Mesenchymal stem cell (in vitro differentiated cells and primary cell): ENCODE results near the gene SOD2.
"Not testable (repeated sequence)": the region's sequence is repeated elsewhere in the genome, so short reads cannot be mapped to it uniquely, and the experiment has no call there.

ENCODE experiments used
- DNase-seq: peaks from one replicate; pipeline ENCODE4 v3.0.0-alpha.2; 2013
- H2AFZ ChIP-seq: one replicate; pipeline ENCODE4 v1.6.1; 2013; ENCODE audit warnings: low read depth, mild to moderate bottlenecking, control low read depth, inconsistent platforms, low read length, moderate library complexity
- H2AK5ac ChIP-seq: 2 replicates; pipeline ENCODE4 v1.6.1; 2013; ENCODE audit warnings: low read length, moderate library complexity, mild to moderate bottlenecking, inconsistent platforms; ENCODE audit not compliant: severe bottlenecking
- H2BK120ac ChIP-seq: one replicate; pipeline ENCODE4 v1.6.1; 2013; ENCODE audit warnings: low read depth, mild to moderate bottlenecking, inconsistent platforms, low read length, moderate library complexity
- H2BK12ac ChIP-seq, 2 experiments: one replicate each; pipeline ENCODE4 v1.6.1; 2013; ENCODE audit warnings: inconsistent platforms in 2 of 2, low read length in 2 of 2, mild to moderate bottlenecking in 2 of 2, moderate library complexity in 2 of 2, control low read depth in 1 of 2
- H2BK15ac ChIP-seq: one replicate; pipeline ENCODE4 v1.6.1; 2013; ENCODE audit warnings: mild to moderate bottlenecking, low read depth, inconsistent platforms; ENCODE audit not compliant: poor library complexity, severe bottlenecking
- H2BK5ac ChIP-seq: 2 replicates; pipeline ENCODE4 v1.6.1; 2013; ENCODE audit warnings: low read depth, mild to moderate bottlenecking, low read length, control low read depth, inconsistent platforms; ENCODE audit not compliant: poor library complexity, severe bottlenecking
- H3K14ac ChIP-seq, 2 experiments: one replicate each; pipeline ENCODE4 v1.6.1; 2013; ENCODE audit warnings: inconsistent platforms in 2 of 2, low read length in 2 of 2, control low read depth in 1 of 2, mild to moderate bottlenecking in 1 of 2, moderate library complexity in 1 of 2
- H3K18ac ChIP-seq, 2 experiments: one replicate each; pipeline ENCODE4 v1.6.1; 2013; ENCODE audit warnings: inconsistent platforms in 2 of 2, low read length in 2 of 2, control low read depth in 1 of 2, low read depth in 1 of 2, mild to moderate bottlenecking in 1 of 2
- H3K23ac ChIP-seq, 2 experiments: one replicate each; pipeline ENCODE4 v1.6.1; 2013; ENCODE audit warnings: inconsistent platforms in 2 of 2, low read length in 2 of 2, mild to moderate bottlenecking in 2 of 2, moderate library complexity in 2 of 2, control low read depth in 1 of 2
- H3K27ac ChIP-seq: 2 replicates; pipeline ENCODE4 v1.5.1; 2013; ENCODE audit warnings: mild to moderate bottlenecking, moderate library complexity, low read length, control low read depth, inconsistent platforms; ENCODE audit not compliant: poor library complexity, severe bottlenecking
- H3K27me3 ChIP-seq, 2 experiments: 2 replicates each; pipeline versions ENCODE4 v1.6.1 to v1.7.0; 2013; ENCODE audit warnings: low read length in 2 of 2, mild to moderate bottlenecking in 2 of 2, moderate library complexity in 2 of 2, control low read depth in 1 of 2, inconsistent platforms in 1 of 2; ENCODE audit not compliant: control insufficient read depth in 1 of 2, insufficient read depth in 1 of 2
- H3K36me3 ChIP-seq, 2 experiments: 2 replicates each; pipeline versions ENCODE4 v1.6.1 to v1.7.0; 2013; ENCODE audit warnings: low read length in 2 of 2, control low read depth in 1 of 2, inconsistent platforms in 1 of 2, low read depth in 1 of 2, mild to moderate bottlenecking in 1 of 2; ENCODE audit not compliant: insufficient read depth in 2 of 2, control insufficient read depth in 1 of 2
- H3K4ac ChIP-seq, 2 experiments: one replicate each; pipeline ENCODE4 v1.6.1; 2013; ENCODE audit warnings: inconsistent platforms in 2 of 2, low read length in 2 of 2, mild to moderate bottlenecking in 2 of 2, moderate library complexity in 2 of 2, control low read depth in 1 of 2, low read depth in 1 of 2
- H3K4me1 ChIP-seq: 2 replicates; pipeline ENCODE4 v1.6.1; 2013; ENCODE audit warnings: low read depth, low read length, control low read depth; ENCODE audit not compliant: control insufficient read depth, insufficient read depth
- H3K4me2 ChIP-seq: 2 replicates; pipeline ENCODE4 v1.6.1; 2013; ENCODE audit warnings: low read length, mild to moderate bottlenecking, inconsistent platforms; ENCODE audit not compliant: poor library complexity, severe bottlenecking
- H3K4me3 ChIP-seq, 2 experiments: 2 replicates each; pipeline versions ENCODE4 v1.5.1 to v1.7.0; 2013; ENCODE audit warnings: low read length in 2 of 2, mild to moderate bottlenecking in 2 of 2, control low read depth in 1 of 2, low read depth in 1 of 2; ENCODE audit not compliant: insufficient read depth in 1 of 2
- H3K79me1 ChIP-seq: replicated peaks from 2 replicates; pipeline ENCODE4 v1.6.1; 2013; ENCODE audit warnings: mild to moderate bottlenecking, control low read depth, low read length, inconsistent platforms; ENCODE audit not compliant: poor library complexity, severe bottlenecking
- H3K9ac ChIP-seq: 2 replicates; pipeline ENCODE4 v1.7.0; 2013; ENCODE audit warnings: mild to moderate bottlenecking, low read length, moderate library complexity
- H3K9me3 ChIP-seq: 2 replicates; pipeline ENCODE4 v1.7.0; 2013; ENCODE audit warnings: mild to moderate bottlenecking, low read length; ENCODE audit not compliant: control insufficient read depth
- H4K8ac ChIP-seq: one replicate; pipeline ENCODE4 v1.6.1; 2013; ENCODE audit warnings: inconsistent platforms, mild to moderate bottlenecking, low read length, moderate library complexity
- H4K91ac ChIP-seq: one replicate; pipeline ENCODE4 v1.6.1; 2013; ENCODE audit warnings: mild to moderate bottlenecking, low read length, inconsistent platforms
- WGBS: methylation state at CpG from one replicate; pipeline ENCODE4 v1.1.7; 2013; ENCODE audit warnings: mixed read lengths; 5-methylcytosine and 5-hydroxymethylcytosine counted together

The SOD2 gene

DNA sequence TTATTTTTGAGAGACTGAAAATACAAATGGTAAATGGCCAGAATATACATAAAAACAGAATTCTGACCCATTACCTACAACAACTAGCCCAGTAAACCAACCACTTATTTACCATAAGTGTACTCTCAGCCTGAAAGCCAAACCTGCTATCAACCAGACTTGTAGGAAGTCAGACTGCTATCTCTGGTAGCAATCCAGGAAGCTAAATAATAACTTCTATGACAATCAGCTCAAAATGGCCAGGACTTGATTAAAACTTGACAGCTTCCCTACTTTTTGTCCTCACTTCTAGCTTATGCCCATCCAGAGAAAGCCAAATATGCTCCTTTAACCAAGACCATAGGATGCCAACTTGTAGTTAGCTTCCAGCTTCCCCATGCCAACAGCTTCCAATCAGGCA is 29.6 kb upstream of the SOD2 start:
- H2BK5ac ChIP-seq: no peak overlapping the region
- H2BK120ac ChIP-seq: no peak overlapping the region
- no peak for DNase-seq
- H3K14ac ChIP-seq: no peak overlapping the region
- H3K4me3 ChIP-seq: no peak overlapping the region
- H3K27ac ChIP-seq: no peak overlapping the region
- H4K8ac ChIP-seq: no peak overlapping the region
- no peaks in the 10 kb centered on the region for H3K27me3 ChIP-seq
- no peak overlapping the region for H3K4me2 ChIP-seq
- H2BK15ac ChIP-seq: no peak overlapping the region
- H3K23ac ChIP-seq: no peak overlapping the region
- H3K4me1 ChIP-seq: peaks cover 1% of the 10 kb centered on the region
- no peak overlapping the region for H3K4ac ChIP-seq
- no peak overlapping the region for H2AFZ ChIP-seq
- no peak overlapping the region for H3K9ac ChIP-seq
- no peak overlapping the region for H2BK12ac ChIP-seq
- no peak overlapping the region for H2AK5ac ChIP-seq
- no peak overlapping the region for H4K91ac ChIP-seq
- peaks cover 4 to 7% of the 10 kb centered on the region in 2 experiments for H3K36me3 ChIP-seq
- H3K9me3 ChIP-seq: no peaks in the 10 kb centered on the region
- H3K79me1 ChIP-seq: peaks cover 21% of the 10 kb centered on the region
- no peak overlapping the region for H3K18ac ChIP-seq

DNA sequence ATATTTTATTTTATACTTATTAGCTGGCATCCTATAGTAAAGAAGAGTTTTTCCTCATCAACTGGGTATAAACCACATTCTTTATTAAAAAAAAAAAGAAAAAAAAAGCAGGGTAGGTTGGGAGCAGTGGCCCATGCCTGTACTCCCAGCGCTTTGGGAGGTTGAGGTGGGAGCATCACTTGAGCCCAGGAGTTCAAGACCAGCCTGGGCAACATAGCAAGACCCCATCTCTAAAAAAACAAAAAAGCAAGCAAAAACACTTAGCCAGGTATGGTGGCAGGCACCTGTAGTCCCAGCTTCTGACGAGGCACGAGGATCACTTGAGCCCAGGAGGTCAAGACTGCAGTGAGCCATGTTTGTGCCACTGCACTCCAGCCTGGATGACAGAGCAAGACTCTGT is 28.9 kb upstream of the SOD2 start:
- not testable (repeated sequence) for H3K14ac ChIP-seq, H2BK15ac ChIP-seq, H3K18ac ChIP-seq, H3K36me3 ChIP-seq, H3K27me3 ChIP-seq, H3K4me1 ChIP-seq, H3K9me3 ChIP-seq, H2BK12ac ChIP-seq, H2BK120ac ChIP-seq, DNase-seq, H2AFZ ChIP-seq, H4K91ac ChIP-seq, H3K9ac ChIP-seq, H3K4me2 ChIP-seq, H2BK5ac ChIP-seq, H3K4me3 ChIP-seq, H4K8ac ChIP-seq, H3K27ac ChIP-seq, H2AK5ac ChIP-seq, H3K23ac ChIP-seq, H3K4ac ChIP-seq
- WGBS: 100% methylated on average over 3 of the region's 3 CpGs
- peaks cover 21% of the 10 kb centered on the region for H3K79me1 ChIP-seq

DNA sequence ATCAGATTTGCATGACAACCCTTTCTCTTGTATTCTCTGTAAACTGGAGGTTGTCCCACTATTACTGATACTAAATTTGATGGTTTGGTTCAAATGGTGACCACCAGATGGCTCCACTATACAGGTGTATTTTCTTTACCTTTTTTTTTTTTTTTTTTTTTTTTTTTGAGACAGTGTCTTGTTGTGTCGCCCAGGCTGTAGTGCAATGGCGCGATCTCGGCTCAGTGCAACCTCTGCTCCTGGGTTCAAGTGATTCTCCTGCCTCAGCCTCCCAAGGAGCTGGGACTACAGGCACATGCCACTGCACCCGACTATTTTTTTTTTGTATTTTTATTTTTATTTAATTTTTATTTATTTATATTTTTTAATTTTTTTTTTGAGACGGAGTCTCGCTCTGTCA is 27.7 kb upstream of the SOD2 start:
- no peak overlapping the region for H2BK12ac ChIP-seq
- no peak overlapping the region for H4K8ac ChIP-seq
- no peak overlapping the region for H3K9ac ChIP-seq
- no peak overlapping the region for H2AFZ ChIP-seq
- no peak overlapping the region for H3K18ac ChIP-seq
- peaks cover 26% of the 10 kb centered on the region for H3K79me1 ChIP-seq
- H2BK5ac ChIP-seq: no peak overlapping the region
- 100% methylated on average over 2 of the region's 7 CpGs for WGBS
- H3K23ac ChIP-seq: no peak overlapping the region
- DNase-seq: peak; percentile 47
- H2BK15ac ChIP-seq: no peak overlapping the region
- peaks cover 4% of the 10 kb centered on the region for H3K4me1 ChIP-seq
- no peak overlapping the region for H4K91ac ChIP-seq
- no peak overlapping the region for H3K14ac ChIP-seq
- H3K4me2 ChIP-seq: no peak overlapping the region
- no peaks in the 10 kb centered on the region for H3K27me3 ChIP-seq
- H3K4ac ChIP-seq: no peak overlapping the region
- H2AK5ac ChIP-seq: no peak overlapping the region
- H2BK120ac ChIP-seq: no peak overlapping the region
- H3K4me3 ChIP-seq: no peak overlapping the region
- H3K9me3 ChIP-seq: no peaks in the 10 kb centered on the region
- H3K27ac ChIP-seq: no peak overlapping the region
- peaks cover 4 to 7% of the 10 kb centered on the region in 2 experiments for H3K36me3 ChIP-seq

DNA sequence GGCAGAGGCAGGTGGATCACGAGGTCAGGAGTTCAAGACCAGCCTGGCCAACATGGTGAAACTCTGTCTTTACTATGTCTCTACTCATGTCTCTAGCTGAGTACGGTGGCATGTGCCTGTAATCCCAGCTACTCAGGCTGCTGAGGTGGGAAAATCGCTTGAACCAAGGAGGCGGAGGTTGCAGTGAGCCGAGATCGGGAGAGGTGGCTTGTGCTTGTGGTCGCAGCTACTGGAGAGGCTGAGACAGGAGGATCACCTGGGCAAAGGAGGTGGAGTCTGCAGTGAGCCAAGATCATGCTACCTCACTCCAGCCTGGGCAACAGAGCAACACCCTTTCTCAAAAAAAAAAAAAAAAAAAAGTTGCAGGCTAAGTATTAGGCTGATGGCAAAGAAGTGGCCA is 26.2 kb upstream of the SOD2 start:
- Histone ChIP-seq H3K4me1 (peaks cover 4% of the 10 kb centered on the region), H2BK12ac (no peak overlapping the region), H3K36me3 (peaks cover 4 to 10% of the 10 kb centered on the region in 2 experiments), H2AFZ (no peak overlapping the region), H3K18ac (peak overlapping the region in 1 of 2 experiments; percentile 16), H3K4me2 (no peak overlapping the region), H3K9me3 (no peaks in the 10 kb centered on the region), H2BK120ac (no peak overlapping the region), H3K27ac (no peak overlapping the region), H3K79me1 (peaks cover 35% of the 10 kb centered on the region), H2BK5ac (no peak overlapping the region), H3K27me3 (no peaks in the 10 kb centered on the region), H3K14ac (no peak overlapping the region), H3K4me3 (no peak overlapping the region), H4K8ac (peak overlapping the region; percentile 19), H3K23ac (no peak overlapping the region), H3K9ac (no peak overlapping the region), H2AK5ac (no peak overlapping the region), H3K4ac (no peak overlapping the region), H4K91ac (no peak overlapping the region), H2BK15ac (no peak overlapping the region)
- 100% methylated on average over 6 of the region's 7 CpGs for WGBS
- DNase-seq: no peak
